K562 (cell line): Measurements from ENCODE around the gene SLIRP.

Experiments used
- CHD4 ChIP-seq: fragments of 200-600 bp; sonication (generic); IDR thresholded peaks from 3 replicates; pipeline ENCODE4 v1.6.1; 2012; ENCODE audit warnings: low read depth, mild to moderate bottlenecking, mixed read lengths, low read length, inconsistent platforms; ENCODE audit not compliant: insufficient read depth, insufficient replicate concordance, poor library complexity, severe bottlenecking
- CTCF ChIP-seq, 3 experiments: IDR thresholded peaks in 2 of 3; conservative IDR thresholded peaks in 1 of 3; 2 replicates each; pipeline ENCODE4 v1.5.1; 2011 to 2012; ENCODE audit warnings: low read length in 3 of 3, mild to moderate bottlenecking in 3 of 3, control low read depth in 2 of 3, improper control_type of control experiment in 1 of 3, inconsistent platforms in 1 of 3, low read depth in 1 of 3, mixed read lengths in 1 of 3, moderate library complexity in 1 of 3; ENCODE audit not compliant: insufficient read depth in 2 of 3
- DDX20 ChIP-seq: fragments of 450-650 bp; IDR thresholded peaks from 2 replicates; pipeline ENCODE4 v1.6.1; 2016; ENCODE audit warnings: missing genetic modification characterization, low read depth, mild to moderate bottlenecking, missing compliant biosample characterization, moderate library complexity
- DPF2 ChIP-seq: fragments of 450-650 bp; IDR thresholded peaks from 2 replicates; pipeline ENCODE4 v1.6.1; 2016
- ELF1 ChIP-seq: fragments of 200-800 bp; sonication (Bioruptor generic); IDR thresholded peaks from 2 replicates; pipeline ENCODE4 v1.6.1; 2016; ENCODE audit warnings: missing genetic modification characterization, missing compliant biosample characterization
- IRF2 ChIP-seq: sonication (generic); formaldehyde crosslinking; IDR thresholded peaks from 2 replicates; pipeline ENCODE4 v1.8.1; 2022; ENCODE audit warnings: mild to moderate bottlenecking, missing genetic modification reagents
- MED1 ChIP-seq: sonication (generic); formaldehyde crosslinking; IDR thresholded peaks from 2 replicates; pipeline ENCODE4 v1.8.1; 2023; ENCODE audit warnings: missing genetic modification reagents, borderline replicate concordance
- NCOR1 ChIP-seq: fragments of 450-650 bp; IDR thresholded peaks from 2 replicates; pipeline ENCODE4 v1.6.1; 2016; ENCODE audit warnings: mild to moderate bottlenecking, moderate library complexity
- ZBTB33 ChIP-seq: sonication (generic); formaldehyde crosslinking; IDR thresholded peaks from 2 replicates; pipeline ENCODE4 v1.8.1; 2023; ENCODE audit warnings: mild to moderate bottlenecking, missing genetic modification reagents
- ZNF12 ChIP-seq: sonication (generic); formaldehyde crosslinking; IDR thresholded peaks from 2 replicates; pipeline ENCODE4 v1.4.0; 2020; ENCODE audit warnings: mild to moderate bottlenecking, missing genetic modification reagents
- TF ChIP-seq, protein P1 (sequence below): fragments of 250-450 bp; sonication (Bioruptor Pico); IDR thresholded peaks from 2 replicates; pipeline ENCODE4 v1.4.0; 2020; ENCODE audit warnings: mild to moderate bottlenecking, moderate library complexity

- no peak for TF ChIP-seq DPF2
- no peak for TF ChIP-seq CTCF (IDR thresholded peaks at IDR 0.05 in 2 of 3, conservative IDR thresholded peaks at IDR 0.05 in 1 of 3; ENCODE audit: insufficient read depth in 2 of 3, low read depth in 1 of 3, low read length in 3 of 3)
- TF ChIP-seq, protein P1, sequence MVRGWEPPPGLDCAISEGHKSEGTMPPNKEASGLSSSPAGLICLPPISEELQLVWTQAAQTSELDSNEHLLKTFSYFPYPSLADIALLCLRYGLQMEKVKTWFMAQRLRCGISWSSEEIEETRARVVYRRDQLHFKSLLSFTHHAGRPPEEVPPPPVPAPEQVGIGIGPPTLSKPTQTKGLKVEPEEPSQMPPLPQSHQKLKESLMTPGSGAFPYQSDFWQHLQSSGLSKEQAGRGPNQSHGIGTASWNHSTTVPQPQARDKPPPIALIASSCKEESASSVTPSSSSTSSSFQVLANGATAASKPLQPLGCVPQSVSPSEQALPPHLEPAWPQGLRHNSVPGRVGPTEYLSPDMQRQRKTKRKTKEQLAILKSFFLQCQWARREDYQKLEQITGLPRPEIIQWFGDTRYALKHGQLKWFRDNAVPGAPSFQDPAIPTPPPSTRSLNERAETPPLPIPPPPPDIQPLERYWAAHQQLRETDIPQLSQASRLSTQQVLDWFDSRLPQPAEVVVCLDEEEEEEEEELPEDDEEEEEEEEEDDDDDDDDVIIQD (CRISPR knock-in tag) = no peak
- no peak for TF ChIP-seq IRF2 (CRISPR knock-in tag)
- TF ChIP-seq ZNF12 = no peak
- TF ChIP-seq CHD4 = no peak
- TF ChIP-seq ZBTB33 = no peak
- no peak for TF ChIP-seq ELF1 (tag)
- no peak for TF ChIP-seq MED1 (CRISPR knock-in tag)
- no peak for TF ChIP-seq DDX20 (tag)
- TF ChIP-seq NCOR1 = no peak
Observed at GRCh38 chr14:77752266-77752665, 44.4 kb downstream of the SLIRP start.
